OCI-LY1 (cell line): Measurements from ENCODE around the gene SYT9.
A peak's percentile ranks its signal among the peaks of the same experiment; 100 is the strongest.

ENCODE experiments used
- H2AFZ ChIP-seq: fragments of 200-600 bp; sonication (generic), shearing (Covaris generic); 2 replicates; pipeline ENCODE4 v1.6.0; 2014; ENCODE audit warnings: antibody characterized with exemption, mild to moderate bottlenecking, low read length
- H3F3A ChIP-seq: fragments of 200-600 bp; sonication (generic), shearing (Covaris generic); 2 replicates; pipeline ENCODE4 v1.6.0; 2014; ENCODE audit warnings: mild to moderate bottlenecking, antibody characterized with exemption, low read length, moderate library complexity; ENCODE audit not compliant: insufficient read depth
- H3K27ac ChIP-seq: fragments of 200-600 bp; sonication (generic); 2 replicates; pipeline ENCODE4 v1.5.1; 2014; ENCODE audit warnings: low read length, mixed run types, mild to moderate bottlenecking, low read depth; ENCODE audit not compliant: poor library complexity, severe bottlenecking
- H3K27me3 ChIP-seq: fragments of 200-600 bp; sonication (generic); 2 replicates; pipeline ENCODE4 v1.6.0; 2014; ENCODE audit warnings: antibody characterized with exemption, mild to moderate bottlenecking, low read length, moderate library complexity; ENCODE audit not compliant: insufficient read depth
- H3K36me3 ChIP-seq: fragments of 200-600 bp; sonication (generic); 2 replicates; pipeline ENCODE4 v1.6.1; 2014; ENCODE audit warnings: mild to moderate bottlenecking, antibody characterized with exemption, low read length, moderate library complexity, mixed read lengths; ENCODE audit not compliant: insufficient read depth
- H3K4me1 ChIP-seq: fragments of 200-600 bp; sonication (generic); 2 replicates; pipeline ENCODE4 v1.5.1; 2014; ENCODE audit warnings: mild to moderate bottlenecking, low read length, moderate library complexity; ENCODE audit not compliant: insufficient read depth, severe bottlenecking
- H3K4me2 ChIP-seq: fragments of 200-600 bp; sonication (generic), shearing (Covaris generic); 2 replicates; pipeline ENCODE4 v1.6.1; 2014; ENCODE audit warnings: low read length
- H3K4me3 ChIP-seq: fragments of 200-600 bp; sonication (generic); 2 replicates; pipeline ENCODE4 v1.5.1; 2014; ENCODE audit warnings: low read length, low read depth, mild to moderate bottlenecking, mixed read lengths; ENCODE audit not compliant: poor library complexity, severe bottlenecking
- H3K79me2 ChIP-seq: fragments of 200-600 bp; shearing (Covaris generic); 2 replicates; pipeline ENCODE4 v1.6.1; 2016; ENCODE audit warnings: mixed run types, low read length, mixed read lengths; ENCODE audit not compliant: insufficient read depth
- H3K9ac ChIP-seq: fragments of 200-600 bp; sonication (generic), shearing (Covaris generic); 2 replicates; pipeline ENCODE4 v1.6.1; 2014; ENCODE audit warnings: mild to moderate bottlenecking, low read length, mixed read lengths
- H3K9me2 ChIP-seq: fragments of 200-600 bp; sonication (generic), shearing (Covaris generic); 2 replicates; pipeline ENCODE4 v1.6.1; 2014; ENCODE audit warnings: low read depth, mild to moderate bottlenecking, low read length, mixed read lengths
- H3K9me3 ChIP-seq: fragments of 200-600 bp; shearing (Covaris generic); 2 replicates; pipeline ENCODE4 v1.6.1; 2014; ENCODE audit warnings: low read length, mixed read lengths
- H4K20me1 ChIP-seq: fragments of 200-600 bp; sonication (generic), shearing (Covaris generic); 2 replicates; pipeline ENCODE4 v1.6.0; 2016; ENCODE audit warnings: mild to moderate bottlenecking, low read length; ENCODE audit not compliant: insufficient read depth
- EZH2 ChIP-seq: fragments of 200-600 bp; sonication (generic), shearing (Covaris generic); IDR thresholded peaks from 2 replicates; pipeline ENCODE4 v1.8.0; 2017; ENCODE audit warnings: borderline replicate concordance, mixed run types, mild to moderate bottlenecking, antibody characterized with exemption, low read length, moderate library complexity, mixed read lengths
- TF ChIP-seq, protein P1 (sequence below): fragments of 200-600 bp; sonication (generic), shearing (Covaris generic); IDR thresholded peaks from 2 replicates; pipeline ENCODE4 v1.5.1; 2017; ENCODE audit warnings: mild to moderate bottlenecking, antibody characterized with exemption, low read length, moderate library complexity, mixed read lengths

SYT9 gene

DNA sequence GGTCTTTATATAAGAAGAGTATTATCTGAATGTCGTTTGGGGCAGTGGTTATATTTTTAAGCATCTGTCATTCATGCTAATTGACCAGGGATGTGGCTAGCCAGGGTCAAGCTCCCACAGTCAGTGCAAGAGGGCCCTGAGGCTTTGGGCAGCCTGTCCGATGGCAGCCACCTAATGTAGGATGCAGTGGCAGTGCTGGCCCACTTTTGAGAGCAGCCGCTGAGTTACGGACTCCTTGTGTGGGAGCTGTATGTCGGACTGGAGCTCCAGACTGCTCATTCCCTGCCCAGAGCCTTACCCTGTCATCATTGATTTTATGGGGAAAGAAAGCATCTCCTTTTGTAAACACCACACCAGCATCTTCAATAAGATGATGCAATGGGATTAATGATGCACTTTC is 99.5 kb downstream of the SYT9 start:
- Histone ChIP-seq H3F3A (no peaks in the 10 kb centered on the region), H3K27ac (no peak overlapping the region), H3K79me2 (no peaks in the 10 kb centered on the region), H2AFZ (no peak overlapping the region), H3K4me2 (no peak overlapping the region), H3K4me1 (no peaks in the 10 kb centered on the region), H3K27me3 (no peaks in the 10 kb centered on the region), H3K9me2 (no peaks in the 10 kb centered on the region), H3K4me3 (no peak overlapping the region), H3K9ac (no peak overlapping the region), H4K20me1 (no peaks in the 10 kb centered on the region), H3K36me3 (no peaks in the 10 kb centered on the region), H3K9me3 (no peaks in the 10 kb centered on the region)
- no peak for TF ChIP-seq EZH2
- TF ChIP-seq, protein P1, sequence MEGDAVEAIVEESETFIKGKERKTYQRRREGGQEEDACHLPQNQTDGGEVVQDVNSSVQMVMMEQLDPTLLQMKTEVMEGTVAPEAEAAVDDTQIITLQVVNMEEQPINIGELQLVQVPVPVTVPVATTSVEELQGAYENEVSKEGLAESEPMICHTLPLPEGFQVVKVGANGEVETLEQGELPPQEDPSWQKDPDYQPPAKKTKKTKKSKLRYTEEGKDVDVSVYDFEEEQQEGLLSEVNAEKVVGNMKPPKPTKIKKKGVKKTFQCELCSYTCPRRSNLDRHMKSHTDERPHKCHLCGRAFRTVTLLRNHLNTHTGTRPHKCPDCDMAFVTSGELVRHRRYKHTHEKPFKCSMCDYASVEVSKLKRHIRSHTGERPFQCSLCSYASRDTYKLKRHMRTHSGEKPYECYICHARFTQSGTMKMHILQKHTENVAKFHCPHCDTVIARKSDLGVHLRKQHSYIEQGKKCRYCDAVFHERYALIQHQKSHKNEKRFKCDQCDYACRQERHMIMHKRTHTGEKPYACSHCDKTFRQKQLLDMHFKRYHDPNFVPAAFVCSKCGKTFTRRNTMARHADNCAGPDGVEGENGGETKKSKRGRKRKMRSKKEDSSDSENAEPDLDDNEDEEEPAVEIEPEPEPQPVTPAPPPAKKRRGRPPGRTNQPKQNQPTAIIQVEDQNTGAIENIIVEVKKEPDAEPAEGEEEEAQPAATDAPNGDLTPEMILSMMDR, result no peak

DNA sequence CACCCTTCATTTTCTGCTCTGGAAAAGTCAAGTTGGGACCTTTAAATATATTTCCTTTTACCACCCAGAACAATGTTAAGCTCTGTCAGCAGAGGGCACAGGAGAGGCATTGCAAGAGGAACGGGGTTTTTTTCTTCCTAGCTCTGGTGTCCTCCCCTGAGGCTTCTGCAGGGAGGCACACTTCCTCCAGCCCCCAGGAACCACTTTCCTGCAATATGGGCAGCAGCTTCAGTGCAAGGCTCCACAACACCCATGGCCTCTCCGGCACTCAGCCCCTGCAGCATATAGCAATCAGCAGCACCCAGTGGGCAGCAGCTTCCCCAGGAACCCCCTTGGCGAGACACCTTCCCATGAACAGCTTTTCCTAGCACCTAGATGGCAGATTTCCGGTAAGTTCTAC is 101.4 kb downstream of the SYT9 start:
- Histone ChIP-seq H3K9me2 (no peaks in the 10 kb centered on the region), H3K4me2 (no peak overlapping the region), H3K9me3 (no peaks in the 10 kb centered on the region), H3K9ac (no peak overlapping the region), H3K27ac (no peak overlapping the region), H3K79me2 (no peaks in the 10 kb centered on the region), H3F3A (no peaks in the 10 kb centered on the region), H4K20me1 (no peaks in the 10 kb centered on the region), H3K4me3 (no peak overlapping the region), H3K36me3 (no peaks in the 10 kb centered on the region), H2AFZ (no peak overlapping the region), H3K27me3 (no peaks in the 10 kb centered on the region), H3K4me1 (no peaks in the 10 kb centered on the region)
- TF ChIP-seq EZH2, result no peak
- TF ChIP-seq, protein P1, result peak; percentile 59

GRCh38 chr11:7364660-7365059 is 113.0 kb downstream of the SYT9 start:
- Histone ChIP-seq H3K27me3 (no peaks in the 10 kb centered on the region), H3F3A (no peaks in the 10 kb centered on the region), H2AFZ (no peak overlapping the region), H3K9me2 (no peaks in the 10 kb centered on the region), H4K20me1 (no peaks in the 10 kb centered on the region), H3K79me2 (no peaks in the 10 kb centered on the region), H3K36me3 (no peaks in the 10 kb centered on the region), H3K9ac (no peak overlapping the region), H3K27ac (no peak overlapping the region), H3K4me2 (no peak overlapping the region), H3K4me3 (no peak overlapping the region), H3K9me3 (no peaks in the 10 kb centered on the region), H3K4me1 (no peaks in the 10 kb centered on the region)
- TF ChIP-seq EZH2, result no peak
- TF ChIP-seq, protein P1, result no peak
